ENCODE results near the gene ZXDC.

DNA sequence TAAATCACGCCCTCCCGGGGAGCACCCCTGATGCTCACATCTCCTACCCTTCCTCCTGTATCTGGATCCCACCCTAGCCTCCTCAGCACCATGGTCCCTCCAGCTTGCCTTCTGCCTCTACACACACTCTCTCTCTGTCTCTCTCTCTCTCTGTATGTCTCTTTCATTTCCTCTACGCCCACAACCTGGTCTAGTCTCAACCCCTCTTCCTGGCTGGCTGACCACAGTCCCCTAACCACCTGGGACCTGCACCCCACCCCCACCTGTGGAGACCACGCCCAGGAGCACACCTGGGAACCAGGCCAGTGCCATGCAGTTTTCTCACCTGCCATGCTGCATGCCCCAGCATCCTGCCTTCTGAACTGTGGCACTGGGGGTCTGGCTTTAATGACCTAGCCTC, 84.9 kb downstream of the ZXDC start:
- no peak for TF ChIP-seq POLR2A (IDR thresholded peaks at IDR 0.05)
- TF ChIP-seq, protein P1, sequence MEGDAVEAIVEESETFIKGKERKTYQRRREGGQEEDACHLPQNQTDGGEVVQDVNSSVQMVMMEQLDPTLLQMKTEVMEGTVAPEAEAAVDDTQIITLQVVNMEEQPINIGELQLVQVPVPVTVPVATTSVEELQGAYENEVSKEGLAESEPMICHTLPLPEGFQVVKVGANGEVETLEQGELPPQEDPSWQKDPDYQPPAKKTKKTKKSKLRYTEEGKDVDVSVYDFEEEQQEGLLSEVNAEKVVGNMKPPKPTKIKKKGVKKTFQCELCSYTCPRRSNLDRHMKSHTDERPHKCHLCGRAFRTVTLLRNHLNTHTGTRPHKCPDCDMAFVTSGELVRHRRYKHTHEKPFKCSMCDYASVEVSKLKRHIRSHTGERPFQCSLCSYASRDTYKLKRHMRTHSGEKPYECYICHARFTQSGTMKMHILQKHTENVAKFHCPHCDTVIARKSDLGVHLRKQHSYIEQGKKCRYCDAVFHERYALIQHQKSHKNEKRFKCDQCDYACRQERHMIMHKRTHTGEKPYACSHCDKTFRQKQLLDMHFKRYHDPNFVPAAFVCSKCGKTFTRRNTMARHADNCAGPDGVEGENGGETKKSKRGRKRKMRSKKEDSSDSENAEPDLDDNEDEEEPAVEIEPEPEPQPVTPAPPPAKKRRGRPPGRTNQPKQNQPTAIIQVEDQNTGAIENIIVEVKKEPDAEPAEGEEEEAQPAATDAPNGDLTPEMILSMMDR (IDR thresholded peaks at IDR 0.05), result no peak

Measured in esophagus squamous epithelium (tissue), 4 donors.